ENCODE data around the gene TACC2. TPM values are rescaled to one million over a fixed set of nuclear protein-coding genes. Genes with fewer than 3 reads are reported as not detected.

The TACC2 gene
- total and polyA plus RNA-seq, 8 donors = 17.9 to 43.6 (median 23.6) TPM

GRCh38 chr10:122168598-122169394 lies 179.8 kb downstream of the TACC2 start:
- no peaks in the 10 kb centered on the region for H3K36me3 ChIP-seq
- 82% methylated on average over 3 of the region's 3 CpGs for WGBS, 2 donors
- no peak overlapping the region for H3K4me3 ChIP-seq
- H3K27me3 ChIP-seq = no peaks in the 10 kb centered on the region
- no peaks in the 10 kb centered on the region for H3K9me3 ChIP-seq
- intact Hi-C loops (cut with DNase I) = no loop called here
- FAIRE-seq (no peak), DNase-seq (no peak), ATAC-seq (no peak)
- no peak overlapping the region for H3K27ac ChIP-seq
- H3K4me1 ChIP-seq = peaks cover 0 to 7% (median 5%) of the 10 kb centered on the region in 3 donors
- TF ChIP-seq CTCF (IDR thresholded peaks at IDR 0.05) = no peak

- 89 to 92% methylated on average over 7 of the region's 7 CpGs for whole genome bisulfite sequencing, 2 donors
- DNase-seq = no peak
- no peak overlapping the region for H3K4me3 ChIP-seq
- no peaks in the 10 kb centered on the region for H3K36me3 ChIP-seq
- H3K9me3 ChIP-seq = no peaks in the 10 kb centered on the region
- no peak for ATAC-seq
- no peaks in the 10 kb centered on the region for H3K27me3 ChIP-seq
- intact Hi-C loops (cut with DNase I) = no loop called here
- FAIRE-seq = no peak
- peaks cover 0 to 2% (median under 1%) of the 10 kb centered on the region in 3 donors for H3K4me1 ChIP-seq
- no peak for TF ChIP-seq CTCF (IDR thresholded peaks at IDR 0.05)
- no peak overlapping the region for H3K27ac ChIP-seq
These were observed 181.8 kb downstream of the TACC2 start for GRCh38 chr10:122170802-122171201.

GRCh38 chr10:122171302-122172075 lies 182.5 kb downstream of the TACC2 start:
- no peak for ATAC-seq
- Histone ChIP-seq H3K4me1 (no peaks in the 10 kb centered on the region), H3K27me3 (no peaks in the 10 kb centered on the region), H3K36me3 (no peaks in the 10 kb centered on the region), H3K27ac (no peak overlapping the region), H3K4me3 (no peak overlapping the region), H3K9me3 (no peaks in the 10 kb centered on the region)
- WGBS, 2 donors = 84 to 87% methylated on average over 7 of the region's 7 CpGs
- no peak for FAIRE-seq
- intact Hi-C loops (cut with DNase I) = no loop called here
- DNase-seq = no peak
- TF ChIP-seq CTCF (IDR thresholded peaks at IDR 0.05) = no peak

- FAIRE-seq (no peak), ATAC-seq (no peak), DNase-seq (no peak)
- 90 to 91% methylated on average over 12 of the region's 12 CpGs for WGBS, 2 donors
- H3K4me1 ChIP-seq = no peaks in the 10 kb centered on the region
- H3K36me3 ChIP-seq = no peaks in the 10 kb centered on the region
- H3K27ac ChIP-seq = no peak overlapping the region
- no peak overlapping the region for H3K4me3 ChIP-seq
- TF ChIP-seq CTCF (IDR thresholded peaks at IDR 0.05) = no peak
- intact Hi-C loops (cut with DNase I) = no loop called here
- no peaks in the 10 kb centered on the region for H3K9me3 ChIP-seq
- no peaks in the 10 kb centered on the region for H3K27me3 ChIP-seq
These were observed 183.5 kb downstream of the TACC2 start for GRCh38 chr10:122172361-122173008.

All from pancreas (tissue), 10 donors.